ENCODE results near the gene ASZ1.
"Not testable (repeated sequence)": the region's sequence is repeated elsewhere in the genome, so short reads cannot be mapped to it uniquely, and the experiment has no call there.

Gene ASZ1

GRCh38 chr7:117468174-117468573 is 40.9 kb upstream of the ASZ1 start:
- TF ChIP-seq CSDC2 (CRISPR knock-in tag; IDR thresholded peaks at IDR 0.05) (no peak), ZFP3 (CRISPR knock-in tag; IDR thresholded peaks at IDR 0.05) (no peak), CSRNP3 (CRISPR knock-in tag; IDR thresholded peaks at IDR 0.05) (no peak), BACH2 (CRISPR knock-in tag; IDR thresholded peaks at IDR 0.05; ENCODE audit: borderline replicate concordance) (no peak), CREB5 (CRISPR knock-in tag; IDR thresholded peaks at IDR 0.05; ENCODE audit: low read depth) (no peak), ZFP30 (CRISPR knock-in tag; IDR thresholded peaks at IDR 0.05) (no peak), ZNF8 (CRISPR knock-in tag; IDR thresholded peaks at IDR 0.05) (no peak), PPARA (CRISPR knock-in tag; IDR thresholded peaks at IDR 0.05; ENCODE audit: borderline replicate concordance) (no peak), TSHZ2 (CRISPR knock-in tag; IDR thresholded peaks at IDR 0.05) (no peak), SNAI2 (CRISPR knock-in tag; IDR thresholded peaks at IDR 0.05) (no peak), ISL1 (CRISPR knock-in tag; IDR thresholded peaks at IDR 0.05) (no peak), RARB (CRISPR knock-in tag; IDR thresholded peaks at IDR 0.05) (no peak), TOX (CRISPR knock-in tag; IDR thresholded peaks at IDR 0.05; ENCODE audit: borderline replicate concordance) (no peak), PATZ1 (CRISPR knock-in tag; IDR thresholded peaks at IDR 0.05; ENCODE audit: borderline replicate concordance) (no peak)
- no peak for ATAC-seq

GRCh38 chr7:117460815-117461214 is 33.5 kb upstream of the ASZ1 start:
- ATAC-seq: not testable (repeated sequence)

GRCh38 chr7:117459735-117460134 is 32.4 kb upstream of the ASZ1 start:
- ATAC-seq: no peak
- TF ChIP-seq TSHZ2 (CRISPR knock-in tag; IDR thresholded peaks at IDR 0.05) (no peak), ISL1 (CRISPR knock-in tag; IDR thresholded peaks at IDR 0.05) (no peak), ZNF8 (CRISPR knock-in tag; IDR thresholded peaks at IDR 0.05) (no peak), GLIS3 (CRISPR knock-in tag; IDR thresholded peaks at IDR 0.05) (no peak), PATZ1 (CRISPR knock-in tag; IDR thresholded peaks at IDR 0.05; ENCODE audit: borderline replicate concordance) (no peak), TOX (CRISPR knock-in tag; IDR thresholded peaks at IDR 0.05; ENCODE audit: borderline replicate concordance) (no peak), ZNF70 (CRISPR knock-in tag; IDR thresholded peaks at IDR 0.05) (no peak), RARB (CRISPR knock-in tag; IDR thresholded peaks at IDR 0.05) (no peak), ZNF565 (CRISPR knock-in tag; conservative IDR thresholded peaks at IDR 0.05; ENCODE audit: low read depth) (no peak), BACH2 (CRISPR knock-in tag; IDR thresholded peaks at IDR 0.05; ENCODE audit: borderline replicate concordance) (no peak), ESRRG (CRISPR knock-in tag; IDR thresholded peaks at IDR 0.05) (no peak), ARNTL (CRISPR knock-in tag; IDR thresholded peaks at IDR 0.05; ENCODE audit: borderline replicate concordance, low read depth) (no peak), ZFP30 (CRISPR knock-in tag; IDR thresholded peaks at IDR 0.05) (no peak), CREB5 (CRISPR knock-in tag; IDR thresholded peaks at IDR 0.05; ENCODE audit: low read depth) (no peak), TCF4 (CRISPR knock-in tag; IDR thresholded peaks at IDR 0.05; ENCODE audit: borderline replicate concordance) (no peak)

All from SK-N-SH treated with all-trans-retinoic acid at 6 μM for 48 hours (cell line).